ENCODE data around the gene MYO16. TPM values are rescaled to one million over a fixed set of nuclear protein-coding genes. Genes with fewer than 3 reads are reported as not detected.

The MYO16 gene
- total RNA-seq, 1 donor from 2014 or later: 22.0 TPM

DNA sequence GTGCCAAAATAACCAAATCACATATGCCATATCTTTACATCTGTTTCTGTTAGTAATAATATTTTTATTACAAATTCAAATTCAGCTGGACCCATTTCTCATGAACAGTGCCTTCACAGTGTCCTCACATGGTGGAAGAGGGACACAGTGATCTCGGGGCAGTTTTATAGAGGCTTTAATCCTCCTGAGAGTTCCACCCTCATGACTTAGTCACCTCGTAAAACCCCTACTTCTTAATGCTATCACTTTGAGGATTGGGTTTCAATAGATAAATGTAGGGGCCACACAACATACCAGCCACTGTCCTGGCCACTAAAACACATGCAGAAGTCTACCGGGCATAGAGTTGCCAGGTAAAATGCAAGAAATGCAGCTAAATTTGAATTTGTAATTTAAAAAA is 201.5 kb downstream of the MYO16 start:
- no peak overlapping the region for H3K27ac Mint-ChIP-seq (ENCODE audit: unreplicated experiment)
- no peaks in the 10 kb centered on the region for H3K27me3 Mint-ChIP-seq (ENCODE audit: unreplicated experiment)
- no peak for DNase-seq
- no peaks in the 10 kb centered on the region for H3K4me1 Mint-ChIP-seq (ENCODE audit: low read depth, unreplicated experiment)
- peaks cover 1% of the 10 kb centered on the region for H3K9me3 Mint-ChIP-seq (ENCODE audit: unreplicated experiment)
- peaks cover 23% of the 10 kb centered on the region for H3K36me3 Mint-ChIP-seq (ENCODE audit: unreplicated experiment)
- no peak overlapping the region for H3K4me3 Mint-ChIP-seq (ENCODE audit: unreplicated experiment)
- TF ChIP-seq, protein P1, sequence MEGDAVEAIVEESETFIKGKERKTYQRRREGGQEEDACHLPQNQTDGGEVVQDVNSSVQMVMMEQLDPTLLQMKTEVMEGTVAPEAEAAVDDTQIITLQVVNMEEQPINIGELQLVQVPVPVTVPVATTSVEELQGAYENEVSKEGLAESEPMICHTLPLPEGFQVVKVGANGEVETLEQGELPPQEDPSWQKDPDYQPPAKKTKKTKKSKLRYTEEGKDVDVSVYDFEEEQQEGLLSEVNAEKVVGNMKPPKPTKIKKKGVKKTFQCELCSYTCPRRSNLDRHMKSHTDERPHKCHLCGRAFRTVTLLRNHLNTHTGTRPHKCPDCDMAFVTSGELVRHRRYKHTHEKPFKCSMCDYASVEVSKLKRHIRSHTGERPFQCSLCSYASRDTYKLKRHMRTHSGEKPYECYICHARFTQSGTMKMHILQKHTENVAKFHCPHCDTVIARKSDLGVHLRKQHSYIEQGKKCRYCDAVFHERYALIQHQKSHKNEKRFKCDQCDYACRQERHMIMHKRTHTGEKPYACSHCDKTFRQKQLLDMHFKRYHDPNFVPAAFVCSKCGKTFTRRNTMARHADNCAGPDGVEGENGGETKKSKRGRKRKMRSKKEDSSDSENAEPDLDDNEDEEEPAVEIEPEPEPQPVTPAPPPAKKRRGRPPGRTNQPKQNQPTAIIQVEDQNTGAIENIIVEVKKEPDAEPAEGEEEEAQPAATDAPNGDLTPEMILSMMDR (IDR thresholded peaks at IDR 0.05; ENCODE audit: partially characterized antibody, unreplicated experiment): no peak

DNA sequence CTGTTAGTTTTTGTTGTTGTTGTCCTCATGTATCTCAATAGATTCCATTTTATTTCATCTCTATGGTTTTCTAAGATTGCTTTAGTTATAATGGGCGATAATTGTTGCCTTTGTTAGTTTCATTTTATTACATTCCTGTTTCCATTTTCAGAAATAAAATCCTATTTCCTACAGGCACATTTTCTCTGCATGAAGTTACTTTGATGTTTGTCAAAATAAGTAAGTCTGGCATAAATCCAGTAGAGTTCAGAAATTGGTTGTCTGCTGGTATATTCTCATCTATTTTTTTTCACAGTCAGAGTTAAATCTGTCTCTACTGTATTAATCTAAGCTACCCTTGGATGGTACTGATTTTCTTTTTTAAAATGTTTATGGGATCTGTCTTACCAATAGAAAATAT is 204.1 kb downstream of the MYO16 start:
- H3K27ac Mint-ChIP-seq (ENCODE audit: unreplicated experiment): no peak overlapping the region
- H3K4me1 Mint-ChIP-seq (ENCODE audit: low read depth, unreplicated experiment): no peaks in the 10 kb centered on the region
- DNase-seq: no peak
- peaks cover 1% of the 10 kb centered on the region for H3K9me3 Mint-ChIP-seq (ENCODE audit: unreplicated experiment)
- TF ChIP-seq, protein P1 (IDR thresholded peaks at IDR 0.05; ENCODE audit: partially characterized antibody, unreplicated experiment): no peak
- H3K36me3 Mint-ChIP-seq (ENCODE audit: unreplicated experiment): peaks cover 13% of the 10 kb centered on the region
- no peaks in the 10 kb centered on the region for H3K27me3 Mint-ChIP-seq (ENCODE audit: unreplicated experiment)
- H3K4me3 Mint-ChIP-seq (ENCODE audit: unreplicated experiment): no peak overlapping the region

DNA sequence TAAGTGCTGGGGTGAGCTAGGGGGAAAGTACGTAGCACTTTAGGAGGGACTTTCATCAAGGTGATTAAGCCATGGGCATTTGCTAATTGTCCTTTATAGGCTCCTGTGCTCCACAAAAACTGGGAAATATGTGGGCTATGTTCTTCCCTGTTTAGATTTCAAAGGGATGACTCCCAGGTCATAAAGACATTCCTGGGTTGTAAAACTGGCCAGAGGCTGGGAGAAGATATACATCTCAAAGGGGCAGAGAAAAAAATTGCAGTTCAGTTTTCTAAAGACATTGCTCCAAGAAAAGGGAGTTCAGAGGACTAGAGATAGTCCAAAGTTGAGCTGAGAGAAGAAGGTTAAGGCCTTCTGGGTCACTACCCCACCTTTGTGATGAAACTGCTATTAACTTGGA is 204.8 kb downstream of the MYO16 start:
- H3K4me3 Mint-ChIP-seq (ENCODE audit: unreplicated experiment): no peak overlapping the region
- DNase-seq: no peak
- H3K4me1 Mint-ChIP-seq (ENCODE audit: low read depth, unreplicated experiment): no peaks in the 10 kb centered on the region
- H3K27ac Mint-ChIP-seq (ENCODE audit: unreplicated experiment): no peak overlapping the region
- peaks cover 8% of the 10 kb centered on the region for H3K36me3 Mint-ChIP-seq (ENCODE audit: unreplicated experiment)
- H3K27me3 Mint-ChIP-seq (ENCODE audit: unreplicated experiment): no peaks in the 10 kb centered on the region
- peaks cover 1% of the 10 kb centered on the region for H3K9me3 Mint-ChIP-seq (ENCODE audit: unreplicated experiment)
- TF ChIP-seq, protein P1 (IDR thresholded peaks at IDR 0.05; ENCODE audit: partially characterized antibody, unreplicated experiment): no peak

DNA sequence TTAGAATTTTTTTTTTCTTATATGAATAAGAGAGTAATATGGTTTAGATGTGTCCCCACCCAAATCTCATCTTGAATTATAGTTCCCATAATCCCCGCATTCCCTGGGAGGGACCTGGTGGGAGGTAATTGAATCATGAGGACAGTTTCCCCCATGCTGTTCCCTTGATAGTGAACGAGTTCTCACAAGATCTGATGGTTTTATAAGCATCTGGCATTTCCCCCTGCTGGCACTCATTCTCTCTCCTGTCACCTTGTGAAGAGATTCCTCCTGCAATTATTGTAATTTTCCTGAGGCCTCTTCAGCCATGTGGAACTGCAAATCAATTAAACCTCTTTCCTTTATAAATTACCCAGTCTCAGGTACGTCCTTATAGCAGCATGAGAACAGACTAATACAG is 205.7 kb downstream of the MYO16 start:
- no peaks in the 10 kb centered on the region for H3K27me3 Mint-ChIP-seq (ENCODE audit: unreplicated experiment)
- no peak for DNase-seq
- TF ChIP-seq, protein P1 (IDR thresholded peaks at IDR 0.05; ENCODE audit: partially characterized antibody, unreplicated experiment): no peak
- no peak overlapping the region for H3K27ac Mint-ChIP-seq (ENCODE audit: unreplicated experiment)
- peaks cover 1% of the 10 kb centered on the region for H3K9me3 Mint-ChIP-seq (ENCODE audit: unreplicated experiment)
- no peak overlapping the region for H3K4me3 Mint-ChIP-seq (ENCODE audit: unreplicated experiment)
- H3K4me1 Mint-ChIP-seq (ENCODE audit: low read depth, unreplicated experiment): no peaks in the 10 kb centered on the region
- H3K36me3 Mint-ChIP-seq (ENCODE audit: unreplicated experiment): peaks cover 5% of the 10 kb centered on the region

DNA sequence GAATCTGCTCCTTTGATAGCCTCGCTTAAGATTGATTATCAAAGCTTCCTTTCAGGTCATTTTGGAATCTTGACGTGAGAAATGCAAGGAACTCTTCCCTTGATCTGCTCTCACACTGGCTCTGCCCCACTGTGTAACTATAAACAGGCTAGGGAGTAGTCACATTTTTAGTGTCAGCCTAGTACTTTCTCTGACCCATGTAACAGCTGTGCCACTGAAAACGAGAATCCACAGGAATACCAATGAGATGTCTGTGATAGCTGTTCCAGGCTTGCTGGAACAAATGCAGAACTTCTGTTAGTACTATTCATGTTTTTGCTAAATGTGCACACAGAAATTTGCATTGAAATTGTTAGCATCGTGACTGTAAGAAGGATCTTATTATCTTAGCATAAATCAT is 221.3 kb downstream of the MYO16 start:
- no peak for DNase-seq
- Mint-ChIP-seq H3K4me1 (ENCODE audit: low read depth, unreplicated experiment) (no peaks in the 10 kb centered on the region), H3K4me3 (ENCODE audit: unreplicated experiment) (no peak overlapping the region), H3K9me3 (ENCODE audit: unreplicated experiment) (no peaks in the 10 kb centered on the region), H3K27me3 (ENCODE audit: unreplicated experiment) (no peaks in the 10 kb centered on the region), H3K36me3 (ENCODE audit: unreplicated experiment) (no peaks in the 10 kb centered on the region), H3K27ac (ENCODE audit: unreplicated experiment) (no peak overlapping the region)
- TF ChIP-seq, protein P1 (IDR thresholded peaks at IDR 0.05; ENCODE audit: partially characterized antibody, unreplicated experiment): no peak
